Tibial nerve (tissue), 4 donors: ENCODE results near the gene ANKH. TPM values are rescaled to one million over a fixed set of nuclear protein-coding genes. Genes with fewer than 3 reads are reported as not detected.
A peak's percentile ranks its signal among the peaks of the same experiment; 100 is the strongest.

ENCODE experiments used
- DNase-seq, 2 donors: peaks; one replicate each; pipeline ENCODE4 v3.0.0-alpha.2; 2019; ENCODE audit warnings: low spot score in 2 of 2
- H3K27ac ChIP-seq, 4 donors: fragments of 200-600 bp; sonication (generic) in 3 of 4; one replicate each; pipeline ENCODE4 v1.5.1; 2017 to 2019; ENCODE audit warnings: mild to moderate bottlenecking in 1 of 4
- H3K27me3 ChIP-seq, 2 donors: fragments of 200-600 bp; sonication (generic) in 1 of 2; one replicate each; pipeline versions ENCODE4 v1.5.1 to v1.6.0; 2017 to 2019
- H3K36me3 ChIP-seq, 3 donors: fragments of 200-600 bp; sonication (generic); one replicate each; pipeline ENCODE4 v1.5.1; 2018 to 2019
- H3K4me1 ChIP-seq, 4 donors: fragments of 200-600 bp; sonication (generic) in 3 of 4; one replicate each; pipeline ENCODE4 v1.5.1; 2017 to 2019
- H3K4me3 ChIP-seq, 4 donors: fragments of 200-600 bp; sonication (generic) in 3 of 4; one replicate each; pipeline ENCODE4 v1.5.1; 2017 to 2019; ENCODE audit warnings: mild to moderate bottlenecking in 1 of 4, moderate library complexity in 1 of 4
- H3K9me3 ChIP-seq, 4 donors: fragments of 200-600 bp; sonication (generic) in 3 of 4; one replicate each; pipeline ENCODE4 v1.5.1; 2017 to 2019
- EP300 ChIP-seq, 2 donors: sonication (generic); formaldehyde crosslinking; IDR thresholded peaks; one replicate each; pipeline ENCODE4 v1.6.1; 2017; ENCODE audit warnings: antibody characterized with exemption in 2 of 2, mild to moderate bottlenecking in 1 of 2
- POLR2A ChIP-seq, 2 donors: fragments of 450-650 bp; IDR thresholded peaks; one replicate each; pipeline ENCODE4 v1.6.1; 2017; ENCODE audit warnings: antibody characterized with exemption in 2 of 2, mild to moderate bottlenecking in 2 of 2, moderate library complexity in 2 of 2
- WGBS, 2 donors: methylation state at CpG; one replicate each; pipeline ENCODE4 v1.1.5; 2018; 5-methylcytosine and 5-hydroxymethylcytosine counted together
- total RNA-seq, 4 donors: library from RNA; depleted of rRNA; stranded (reverse); fragments of >200 nt; gene quantifications; one replicate each; pipeline ENCODE4 v1.1.0, GENCODE V29; 2016
- TF ChIP-seq, protein P1 (sequence below), 5 experiments: fragments of 200-600 bp in 3 of 5; fragments of 450-650 bp in 2 of 5; sonication (generic) in 3 of 5; IDR thresholded peaks; one replicate each; pipeline ENCODE4 v1.5.1; 2016 to 2019; ENCODE audit warnings: antibody characterized with exemption in 5 of 5, mild to moderate bottlenecking in 3 of 5, moderate library complexity in 2 of 5

ANKH gene
- total RNA-seq, 4 donors from 2014 or later, result 45.7 to 77.9 (median 46.6) TPM

DNA sequence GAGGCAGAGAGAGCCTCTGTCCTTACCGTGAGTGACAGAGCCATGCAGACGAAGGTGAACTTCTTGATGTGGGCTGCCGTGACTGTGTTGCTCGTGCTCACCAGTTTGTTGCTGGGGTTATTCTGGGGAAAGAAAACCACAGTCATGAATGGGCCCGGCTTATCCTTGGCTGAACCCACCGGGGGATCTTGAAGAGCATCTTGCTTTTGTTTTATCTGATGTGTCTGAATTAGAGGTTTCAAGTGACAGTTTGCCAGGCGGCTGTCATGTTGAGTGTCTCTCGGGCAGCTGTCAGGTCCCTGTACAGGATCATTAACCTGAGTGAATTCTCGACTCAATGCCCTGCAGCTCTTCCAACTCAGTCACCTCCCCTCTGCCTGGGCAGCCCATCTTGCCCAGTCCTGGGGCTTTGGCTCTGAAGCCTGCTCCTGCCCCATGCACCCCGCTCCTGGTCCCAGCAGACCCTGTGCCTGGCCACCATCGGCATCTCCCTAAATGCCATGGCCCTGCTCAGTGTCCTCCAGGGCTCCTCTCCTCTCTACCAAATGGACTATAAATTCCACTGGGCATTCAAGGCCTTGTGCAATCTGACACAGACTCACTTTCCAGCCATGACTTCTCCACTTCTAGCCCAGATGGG is 129.7 kb downstream of the ANKH start:
- DNase-seq, result no peak
- peaks cover 0 to 34% (median 2%) of the 10 kb centered on the region in 4 donors for H3K4me1 ChIP-seq
- H3K36me3 ChIP-seq, result peaks cover 0 to 55% (median 0%) of the 10 kb centered on the region in 3 donors
- H3K9me3 ChIP-seq, result no peaks in the 10 kb centered on the region
- no peak overlapping the region for H3K27ac ChIP-seq
- H3K4me3 ChIP-seq, result no peak overlapping the region
- 89 to 91% methylated on average over 11 of the region's 11 CpGs for whole genome bisulfite sequencing, 2 donors
- TF ChIP-seq, protein P1, sequence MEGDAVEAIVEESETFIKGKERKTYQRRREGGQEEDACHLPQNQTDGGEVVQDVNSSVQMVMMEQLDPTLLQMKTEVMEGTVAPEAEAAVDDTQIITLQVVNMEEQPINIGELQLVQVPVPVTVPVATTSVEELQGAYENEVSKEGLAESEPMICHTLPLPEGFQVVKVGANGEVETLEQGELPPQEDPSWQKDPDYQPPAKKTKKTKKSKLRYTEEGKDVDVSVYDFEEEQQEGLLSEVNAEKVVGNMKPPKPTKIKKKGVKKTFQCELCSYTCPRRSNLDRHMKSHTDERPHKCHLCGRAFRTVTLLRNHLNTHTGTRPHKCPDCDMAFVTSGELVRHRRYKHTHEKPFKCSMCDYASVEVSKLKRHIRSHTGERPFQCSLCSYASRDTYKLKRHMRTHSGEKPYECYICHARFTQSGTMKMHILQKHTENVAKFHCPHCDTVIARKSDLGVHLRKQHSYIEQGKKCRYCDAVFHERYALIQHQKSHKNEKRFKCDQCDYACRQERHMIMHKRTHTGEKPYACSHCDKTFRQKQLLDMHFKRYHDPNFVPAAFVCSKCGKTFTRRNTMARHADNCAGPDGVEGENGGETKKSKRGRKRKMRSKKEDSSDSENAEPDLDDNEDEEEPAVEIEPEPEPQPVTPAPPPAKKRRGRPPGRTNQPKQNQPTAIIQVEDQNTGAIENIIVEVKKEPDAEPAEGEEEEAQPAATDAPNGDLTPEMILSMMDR (IDR thresholded peaks at IDR 0.05), result no peak
- TF ChIP-seq POLR2A (IDR thresholded peaks at IDR 0.05) (no peak), EP300 (IDR thresholded peaks at IDR 0.05) (no peak)
- H3K27me3 ChIP-seq, result no peaks in the 10 kb centered on the region

DNA sequence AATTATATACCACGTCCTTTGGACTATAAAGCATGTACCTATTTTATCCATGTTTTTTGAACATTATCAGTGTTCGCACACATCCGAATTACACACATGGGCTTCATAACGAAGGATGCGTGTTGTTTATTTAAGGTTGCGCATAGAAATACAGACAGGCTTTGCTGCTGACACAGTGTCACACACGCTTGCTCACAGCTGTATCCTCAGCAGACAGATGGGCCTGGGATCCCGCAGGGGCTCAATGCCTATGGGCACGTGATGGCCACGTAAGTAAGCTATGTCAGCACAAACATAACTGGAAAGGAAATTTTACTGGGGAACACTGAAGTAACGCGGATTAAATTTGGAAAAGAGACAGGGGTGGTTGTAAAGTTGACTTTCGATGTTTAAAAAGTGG is 130.4 kb downstream of the ANKH start:
- no peak overlapping the region for H3K4me3 ChIP-seq
- no peaks in the 10 kb centered on the region for H3K9me3 ChIP-seq
- H3K36me3 ChIP-seq, result peaks cover 0 to 48% (median 0%) of the 10 kb centered on the region in 3 donors
- WGBS, 2 donors, result 94% methylated on average over 13 of the region's 13 CpGs
- no peaks in the 10 kb centered on the region for H3K27me3 ChIP-seq
- H3K27ac ChIP-seq, result no peak overlapping the region
- peaks cover 0 to 38% (median 2%) of the 10 kb centered on the region in 4 donors for H3K4me1 ChIP-seq
- TF ChIP-seq, protein P1 (IDR thresholded peaks at IDR 0.05), result no peak
- no peak for TF ChIP-seq POLR2A (IDR thresholded peaks at IDR 0.05)
- no peak for TF ChIP-seq EP300 (IDR thresholded peaks at IDR 0.05)
- no peak for DNase-seq

DNA sequence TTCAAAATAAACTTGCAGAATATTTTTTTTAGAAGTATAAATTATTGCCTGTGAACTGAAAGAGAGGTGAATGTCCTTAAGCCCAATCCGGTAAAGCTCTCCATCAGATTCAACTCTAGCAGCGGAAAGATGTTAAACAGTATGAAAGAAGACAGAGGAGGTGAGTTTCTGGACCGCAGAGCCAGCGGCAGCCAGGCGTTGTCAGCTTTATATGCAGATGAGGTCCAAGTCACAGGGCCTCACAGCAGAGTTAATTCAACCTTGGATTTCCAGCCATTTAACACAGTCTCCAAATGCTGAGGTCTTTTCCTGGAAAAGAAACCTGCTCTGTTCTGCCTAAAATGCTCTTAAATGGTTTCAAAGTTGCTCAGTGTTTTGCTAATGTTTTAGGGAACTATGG is 131.6 kb downstream of the ANKH start:
- H3K27ac ChIP-seq, result no peak overlapping the region
- peaks cover 0 to 42% (median 2%) of the 10 kb centered on the region in 4 donors for H3K4me1 ChIP-seq
- 85 to 92% methylated on average over 5 of the region's 5 CpGs for WGBS, 2 donors
- no peaks in the 10 kb centered on the region for H3K27me3 ChIP-seq
- no peak for DNase-seq
- H3K9me3 ChIP-seq, result no peaks in the 10 kb centered on the region
- peaks cover 0 to 37% (median 0%) of the 10 kb centered on the region in 3 donors for H3K36me3 ChIP-seq
- H3K4me3 ChIP-seq, result no peak overlapping the region
- TF ChIP-seq, protein P1 (IDR thresholded peaks at IDR 0.05), result no peak
- no peak for TF ChIP-seq EP300 (IDR thresholded peaks at IDR 0.05)
- no peak for TF ChIP-seq POLR2A (IDR thresholded peaks at IDR 0.05)

DNA sequence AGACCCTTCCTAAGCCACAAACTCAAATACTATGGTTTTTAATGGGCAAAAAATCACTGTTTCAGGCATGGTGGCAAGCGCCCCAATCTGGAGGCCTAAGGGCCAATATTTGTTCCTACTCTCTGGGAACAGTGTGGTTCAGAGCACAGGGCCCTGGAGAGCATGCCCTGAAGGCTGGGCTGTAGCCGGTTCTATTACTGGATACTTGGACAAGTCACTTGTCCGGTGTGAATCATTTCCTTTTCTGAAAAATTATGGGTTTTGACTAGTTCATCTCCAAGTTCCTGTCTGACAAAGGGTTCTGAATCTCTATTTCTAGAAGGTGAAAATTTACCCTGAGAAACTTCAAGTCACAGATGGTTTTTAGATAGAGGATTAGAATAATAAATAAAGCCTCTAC is 132.0 kb downstream of the ANKH start:
- Histone ChIP-seq H3K9me3 (no peaks in the 10 kb centered on the region), H3K27me3 (no peaks in the 10 kb centered on the region), H3K27ac (peak overlapping the region in 1 of 4 donors; percentile 63), H3K36me3 (peaks cover 0 to 33% (median 0%) of the 10 kb centered on the region in 3 donors), H3K4me1 (peaks cover 0 to 38% (median 2%) of the 10 kb centered on the region in 4 donors), H3K4me3 (no peak overlapping the region)
- TF ChIP-seq, protein P1 (IDR thresholded peaks at IDR 0.05), result no peak
- DNase-seq, result no peak
- 47 to 60% methylated on average over 3 of the region's 3 CpGs for WGBS, 2 donors

DNA sequence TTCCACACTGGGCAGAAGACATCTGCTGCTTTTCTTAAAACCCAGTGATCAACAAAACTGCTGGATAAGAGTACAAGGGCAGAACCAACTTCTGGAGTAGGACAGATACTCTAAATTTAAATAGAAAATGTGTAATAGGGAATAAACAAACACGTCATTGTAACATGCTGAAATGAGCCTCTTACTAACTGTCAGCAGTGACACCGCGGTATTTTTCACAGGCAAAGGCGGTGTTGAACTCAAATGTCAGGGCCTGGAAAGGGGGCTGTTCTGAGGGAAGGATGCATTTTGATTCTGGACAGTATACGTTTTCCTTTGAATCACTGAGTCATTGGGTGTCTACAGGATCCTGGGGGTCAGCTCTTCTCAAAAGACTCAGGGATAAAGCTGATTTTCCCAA is 133.5 kb downstream of the ANKH start:
- 41 to 77% methylated on average over 5 of the region's 5 CpGs for WGBS, 2 donors
- TF ChIP-seq EP300 (IDR thresholded peaks at IDR 0.05), result no peak
- no peak for TF ChIP-seq POLR2A (IDR thresholded peaks at IDR 0.05)
- TF ChIP-seq, protein P1 (IDR thresholded peaks at IDR 0.05), result no peak
- peaks cover 0 to 24% (median 0%) of the 10 kb centered on the region in 4 donors for H3K4me1 ChIP-seq
- peak overlapping the region in 2 of 4 donors; percentile 7 to 57 for H3K27ac ChIP-seq
- no peaks in the 10 kb centered on the region for H3K9me3 ChIP-seq
- no peaks in the 10 kb centered on the region for H3K27me3 ChIP-seq
- DNase-seq, result no peak
- no peak overlapping the region for H3K4me3 ChIP-seq
- peaks cover 0 to 42% (median 3%) of the 10 kb centered on the region in 3 donors for H3K36me3 ChIP-seq
